Measurements from ENCODE around the gene NPTXR. TPM values are rescaled to one million over a fixed set of nuclear protein-coding genes. Genes with fewer than 3 reads are reported as not detected.
A peak's percentile ranks its signal among the peaks of the same experiment; 100 is the strongest.

The NPTXR gene
- polyA plus RNA-seq, 3 donors = 0.04 TPM; not detected in 2

GRCh38 chr22:38874529-38875222 is 30.8 kb upstream of the NPTXR start:
- Mint-ChIP-seq H3K36me3 (peaks cover 4 to 5% of the 10 kb centered on the region in 2 donors), H3K9me3 (no peaks in the 10 kb centered on the region), H3K27me3 (ENCODE audit: low read depth in 3 of 3) (peaks cover 9 to 30% (median 25%) of the 10 kb centered on the region in 3 donors), H3K4me3 (peak overlapping the region in 1 of 2 donors; percentile 40), H3K27ac (no peak overlapping the region), H3K4me1 (peaks cover 23% of the 10 kb centered on the region)
- H4K20me1 ChIP-seq (ENCODE audit: insufficient read depth, low read length) = peaks cover 7% of the 10 kb centered on the region
- H3K9ac ChIP-seq (ENCODE audit: insufficient read depth, low read length, poor library complexity, severe bottlenecking) = no peak overlapping the region
- no peak for TF ChIP-seq CTCF (IDR thresholded peaks at IDR 0.05)
- H3K79me2 ChIP-seq (ENCODE audit: insufficient read depth, low read length) = peaks cover 14% of the 10 kb centered on the region
- H3K4me3 ChIP-seq (replicated peaks in 1 of 3; ENCODE audit: low read depth in 2 of 3, low read length in 3 of 3) = no peak overlapping the region
- intact Hi-C loops (cut with micrococcal nuclease) = loop anchor here (5.0 to 10.0 kb wide), 6 partner anchors 78 to 450 kb away; partner anchors contain the start of gene SUN2 (in 1 of the 2)
- no peak for DNase-seq
- peaks cover 20 to 33% of the 10 kb centered on the region in 2 donors for H3K4me1 ChIP-seq (ENCODE audit: control insufficient read depth in 1 of 2, insufficient read depth in 2 of 2, low read length in 2 of 2)
- no peaks in the 10 kb centered on the region for H3K36me3 ChIP-seq (replicated peaks in 1 of 2; ENCODE audit: control insufficient read depth in 1 of 2, insufficient read depth in 2 of 2, low read length in 2 of 2)
- no peak overlapping the region for H2AFZ ChIP-seq (ENCODE audit: insufficient read depth, low read depth, low read length, poor library complexity, severe bottlenecking)
- peaks cover 0 to 16% of the 10 kb centered on the region in 2 donors for H3K27me3 ChIP-seq (ENCODE audit: control insufficient read depth in 2 of 2, insufficient read depth in 2 of 2, low read length in 2 of 2)
- no peaks in the 10 kb centered on the region for H3K9me3 ChIP-seq (replicated peaks in 1 of 2; ENCODE audit: control insufficient read depth in 1 of 2, insufficient read depth in 1 of 2, low read length in 2 of 2)
- 88% methylated on average over 5 of the region's 13 CpGs for WGBS (ENCODE audit: insufficient coverage)
- no peak overlapping the region for H3K4me2 ChIP-seq (replicated peaks; ENCODE audit: extremely low read depth, low read length, poor library complexity, severe bottlenecking)
- no peak overlapping the region for H3K27ac ChIP-seq (ENCODE audit: low read depth in 1 of 2, low read length in 2 of 2)

- Mint-ChIP-seq H3K4me1 (peaks cover 27% of the 10 kb centered on the region), H3K4me3 (peak overlapping the region; percentile 95), H3K27ac (peak overlapping the region in 2 of 7 donors; percentile 2 to 45), H3K36me3 (peaks cover 10 to 12% of the 10 kb centered on the region in 2 donors), H3K9me3 (no peaks in the 10 kb centered on the region), H3K27me3 (ENCODE audit: low read depth in 3 of 3) (peaks cover 9 to 30% (median 25%) of the 10 kb centered on the region in 3 donors)
- H3K36me3 ChIP-seq (replicated peaks in 1 of 2; ENCODE audit: control insufficient read depth in 1 of 2, insufficient read depth in 2 of 2, low read length in 2 of 2) = peaks cover 0 to 6% of the 10 kb centered on the region in 2 donors
- no peaks in the 10 kb centered on the region for H3K9me3 ChIP-seq (replicated peaks in 1 of 2; ENCODE audit: control insufficient read depth in 1 of 2, insufficient read depth in 1 of 2, low read length in 2 of 2)
- H3K4me1 ChIP-seq (ENCODE audit: control insufficient read depth in 1 of 2, insufficient read depth in 2 of 2, low read length in 2 of 2) = peaks cover 29 to 42% of the 10 kb centered on the region in 2 donors
- H2AFZ ChIP-seq (ENCODE audit: insufficient read depth, low read depth, low read length, poor library complexity, severe bottlenecking) = no peak overlapping the region
- peak in 1 of 3 donors; percentile 49 for DNase-seq
- TF ChIP-seq CTCF (IDR thresholded peaks at IDR 0.05) = no peak
- H3K9ac ChIP-seq (ENCODE audit: insufficient read depth, low read length, poor library complexity, severe bottlenecking) = no peak overlapping the region
- peaks cover 17% of the 10 kb centered on the region for H4K20me1 ChIP-seq (ENCODE audit: insufficient read depth, low read length)
- no peak overlapping the region for H3K27ac ChIP-seq (ENCODE audit: low read depth in 1 of 2, low read length in 2 of 2)
- peak overlapping the region; percentile 98 for H3K4me2 ChIP-seq (replicated peaks; ENCODE audit: extremely low read depth, low read length, poor library complexity, severe bottlenecking)
- H3K79me2 ChIP-seq (ENCODE audit: insufficient read depth, low read length) = peaks cover 14% of the 10 kb centered on the region
- intact Hi-C loops (cut with micrococcal nuclease) = loop anchor here (2.0 to 10.0 kb wide), 8 partner anchors 79 to 451 kb away; partner anchors contain the start of genes CBX7 (in 1 of the 2), RPL3 (in 1 of the 2) and SUN2 (in 1 of the 2)
- H3K27me3 ChIP-seq (ENCODE audit: control insufficient read depth in 2 of 2, insufficient read depth in 2 of 2, low read length in 2 of 2) = peaks cover 0 to 16% of the 10 kb centered on the region in 2 donors
- H3K4me3 ChIP-seq (replicated peaks in 1 of 3; ENCODE audit: low read depth in 2 of 3, low read length in 3 of 3) = peak overlapping the region in 1 of 3 experiments; percentile 95
- WGBS (ENCODE audit: insufficient coverage) = 88% methylated on average over 4 of the region's 9 CpGs
These were observed 29.9 kb upstream of the NPTXR start for GRCh38 chr22:38873469-38874411.
